C4-2B (cell line): ENCODE measurements around the gene UBFD1.

Experiments used
- ZFX ChIP-seq: fragments of 450-650 bp; IDR thresholded peaks from 2 replicates; pipeline ENCODE4 v1.6.1; 2017
- TF ChIP-seq, protein P1 (sequence below): fragments of 450-650 bp; conservative IDR thresholded peaks from 2 replicates; pipeline ENCODE4 v1.5.1; 2017; ENCODE audit warnings: mild to moderate bottlenecking

- TF ChIP-seq, protein P1, sequence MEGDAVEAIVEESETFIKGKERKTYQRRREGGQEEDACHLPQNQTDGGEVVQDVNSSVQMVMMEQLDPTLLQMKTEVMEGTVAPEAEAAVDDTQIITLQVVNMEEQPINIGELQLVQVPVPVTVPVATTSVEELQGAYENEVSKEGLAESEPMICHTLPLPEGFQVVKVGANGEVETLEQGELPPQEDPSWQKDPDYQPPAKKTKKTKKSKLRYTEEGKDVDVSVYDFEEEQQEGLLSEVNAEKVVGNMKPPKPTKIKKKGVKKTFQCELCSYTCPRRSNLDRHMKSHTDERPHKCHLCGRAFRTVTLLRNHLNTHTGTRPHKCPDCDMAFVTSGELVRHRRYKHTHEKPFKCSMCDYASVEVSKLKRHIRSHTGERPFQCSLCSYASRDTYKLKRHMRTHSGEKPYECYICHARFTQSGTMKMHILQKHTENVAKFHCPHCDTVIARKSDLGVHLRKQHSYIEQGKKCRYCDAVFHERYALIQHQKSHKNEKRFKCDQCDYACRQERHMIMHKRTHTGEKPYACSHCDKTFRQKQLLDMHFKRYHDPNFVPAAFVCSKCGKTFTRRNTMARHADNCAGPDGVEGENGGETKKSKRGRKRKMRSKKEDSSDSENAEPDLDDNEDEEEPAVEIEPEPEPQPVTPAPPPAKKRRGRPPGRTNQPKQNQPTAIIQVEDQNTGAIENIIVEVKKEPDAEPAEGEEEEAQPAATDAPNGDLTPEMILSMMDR, result no peak
- TF ChIP-seq ZFX, result no peak
Measured at GRCh38 chr16:23539984-23540816, 17.3 kb upstream of the UBFD1 start.
